ENCODE results near the gene FMN2. TPM values are rescaled to one million over a fixed set of nuclear protein-coding genes. Genes with fewer than 3 reads are reported as not detected.

Gene FMN2
- total RNA-seq, 1 experiment from 2014 or later: 4.6 TPM

- Histone ChIP-seq H3K4me3 (ENCODE audit: low read length) (no peak overlapping the region), H3K9ac (ENCODE audit: low read length) (no peak overlapping the region), H3K27me3 (ENCODE audit: low read length) (no peaks in the 10 kb centered on the region), H3K4me1 (ENCODE audit: insufficient read depth, low read length) (peaks cover 16% of the 10 kb centered on the region), H3K9me3 (ENCODE audit: low read length) (no peaks in the 10 kb centered on the region), H2AFZ (ENCODE audit: low read length) (no peak overlapping the region), H3K79me2 (ENCODE audit: low read length) (no peaks in the 10 kb centered on the region), H3K27ac (ENCODE audit: low read length) (no peak overlapping the region), H3K4me2 (ENCODE audit: low read length) (no peak overlapping the region), H3K9me2 (replicated peaks; ENCODE audit: low read length) (no peaks in the 10 kb centered on the region), H3K36me3 (ENCODE audit: low read depth, low read length) (no peaks in the 10 kb centered on the region), H4K20me1 (ENCODE audit: low read length) (no peaks in the 10 kb centered on the region), H3F3A (ENCODE audit: low read length, unreplicated experiment) (no peaks in the 10 kb centered on the region)
- ChIA-PET CTCF (no interaction called here), POLR2A (ENCODE audit: unreplicated experiment) (interaction anchor here (0.6 kb wide), 1 partner anchor 695 kb away, joined by 6 read pairs; no protein-coding TSS in a partner anchor)
- TF ChIP-seq EZH2phosphoT487 (IDR thresholded peaks at IDR 0.05; ENCODE audit: borderline replicate concordance, low read length) (no peak), CTCF (conservative IDR thresholded peaks at IDR 0.05; ENCODE audit: low read depth, low read length) (no peak), EZH2 (IDR thresholded peaks at IDR 0.05; ENCODE audit: low read length, unreplicated experiment) (no peak)
- DNase-seq (no peak), ATAC-seq (no peak)
- intact Hi-C loops (cut with micrococcal nuclease): no loop called here
- BruUV-seq (replicated peaks): no TSS peak
Measured at GRCh38 chr1:240254778-240255291, 163.2 kb downstream of the FMN2 start.

- Histone ChIP-seq H3K36me3 (ENCODE audit: low read depth, low read length) (no peaks in the 10 kb centered on the region), H3F3A (ENCODE audit: low read length, unreplicated experiment) (no peaks in the 10 kb centered on the region), H3K9me2 (replicated peaks; ENCODE audit: low read length) (no peaks in the 10 kb centered on the region), H3K4me3 (ENCODE audit: low read length) (no peak overlapping the region), H3K9me3 (ENCODE audit: low read length) (no peaks in the 10 kb centered on the region), H3K27ac (ENCODE audit: low read length) (no peak overlapping the region), H3K4me1 (ENCODE audit: insufficient read depth, low read length) (peaks cover 16% of the 10 kb centered on the region), H3K79me2 (ENCODE audit: low read length) (no peaks in the 10 kb centered on the region), H3K9ac (ENCODE audit: low read length) (no peak overlapping the region), H2AFZ (ENCODE audit: low read length) (no peak overlapping the region), H4K20me1 (ENCODE audit: low read length) (no peaks in the 10 kb centered on the region), H3K4me2 (ENCODE audit: low read length) (no peak overlapping the region), H3K27me3 (ENCODE audit: low read length) (no peaks in the 10 kb centered on the region)
- ChIA-PET POLR2A (ENCODE audit: unreplicated experiment) (interaction anchor here (0.5 kb wide), 1 partner anchor 12 kb away, joined by 9 read pairs; no protein-coding TSS in a partner anchor), CTCF (no interaction called here)
- DNase-seq (no peak), ATAC-seq (no peak)
- no peak for TF ChIP-seq EZH2 (IDR thresholded peaks at IDR 0.05; ENCODE audit: low read length, unreplicated experiment)
- no peak for TF ChIP-seq EZH2phosphoT487 (IDR thresholded peaks at IDR 0.05; ENCODE audit: borderline replicate concordance, low read length)
- no peak for TF ChIP-seq CTCF (conservative IDR thresholded peaks at IDR 0.05; ENCODE audit: low read depth, low read length)
- no TSS peak for BruUV-seq (replicated peaks)
- intact Hi-C loops (cut with micrococcal nuclease): no loop called here
Measured at GRCh38 chr1:240255922-240256321, 164.2 kb downstream of the FMN2 start.

GRCh38 chr1:240256836-240257503, 165.3 kb downstream of the FMN2 start:
- H3K36me3 ChIP-seq (ENCODE audit: low read depth, low read length): no peaks in the 10 kb centered on the region
- CTCF ChIA-PET: interaction anchor here (1.2 kb wide), 1 partner anchor 88 kb away, joined by 4 read pairs; no protein-coding TSS in a partner anchor
- no peaks in the 10 kb centered on the region for H4K20me1 ChIP-seq (ENCODE audit: low read length)
- no peaks in the 10 kb centered on the region for H3K79me2 ChIP-seq (ENCODE audit: low read length)
- H2AFZ ChIP-seq (ENCODE audit: low read length): no peak overlapping the region
- H3K9me3 ChIP-seq (ENCODE audit: low read length): no peaks in the 10 kb centered on the region
- no peak overlapping the region for H3K9ac ChIP-seq (ENCODE audit: low read length)
- BruUV-seq (replicated peaks): no TSS peak
- no peak for TF ChIP-seq EZH2phosphoT487 (IDR thresholded peaks at IDR 0.05; ENCODE audit: borderline replicate concordance, low read length)
- TF ChIP-seq CTCF (conservative IDR thresholded peaks at IDR 0.05; ENCODE audit: low read depth, low read length): no peak
- TF ChIP-seq EZH2 (IDR thresholded peaks at IDR 0.05; ENCODE audit: low read length, unreplicated experiment): no peak
- no peaks in the 10 kb centered on the region for H3K27me3 ChIP-seq (ENCODE audit: low read length)
- no peak overlapping the region for H3K4me3 ChIP-seq (ENCODE audit: low read length)
- H3K4me1 ChIP-seq (ENCODE audit: insufficient read depth, low read length): peaks cover 16% of the 10 kb centered on the region
- H3K27ac ChIP-seq (ENCODE audit: low read length): no peak overlapping the region
- DNase-seq (no peak), ATAC-seq (no peak)
- H3K9me2 ChIP-seq (replicated peaks; ENCODE audit: low read length): no peaks in the 10 kb centered on the region
- no peak overlapping the region for H3K4me2 ChIP-seq (ENCODE audit: low read length)
- intact Hi-C loops (cut with micrococcal nuclease): no loop called here
- POLR2A ChIA-PET (ENCODE audit: unreplicated experiment): interaction anchor here (0.6 to 0.7 kb wide), 2 partner anchors 15 to 231 kb away, joined by 3 to 8 read pairs; no protein-coding TSS in a partner anchor
- no peaks in the 10 kb centered on the region for H3F3A ChIP-seq (ENCODE audit: low read length, unreplicated experiment)

All from PC-3 (cell line).